Caco-2 (cell line): ENCODE measurements around the gene SLC12A3. TPM values are rescaled to one million over a fixed set of nuclear protein-coding genes. Genes with fewer than 3 reads are reported as not detected.
A peak's percentile ranks its signal among the peaks of the same experiment; 100 is the strongest.

Experiments
- BruUV-seq: library from RNA; stranded (reverse); fragments of 400-500 nt; replicated peaks from 2 replicates; lab custom pipeline; 2021; lab: Mats Ljungman, UMichigan
- CTCF ChIA-PET: fragments of 300-600 bp; sonication (Branson Sonifier 250); formaldehyde crosslinking; loops from one replicate; lab custom pipeline; 2022; ENCODE audit warnings: antibody characterized with exemption; lab: Charles Lee
- POLR2A ChIA-PET: fragments of 300-600 bp; sonication (Branson Sonifier 250); formaldehyde crosslinking; loops from one replicate; lab custom pipeline; 2022; ENCODE audit warnings: antibody characterized with exemption; lab: Charles Lee
- DNase-seq, 2 experiments: peaks; one replicate each; pipeline versions ENCODE4 v3.0.0 to v3.0.0-alpha.2; 2020 to 2022
- H3K27me3 ChIP-seq: replicated peaks from 2 replicates; pipeline ENCODE4 v1.6.0; 2011; ENCODE audit warnings: low read length; ENCODE audit not compliant: control insufficient read depth, insufficient read depth
- H3K36me3 ChIP-seq: 2 replicates; pipeline ENCODE4 v1.5.1; 2011; ENCODE audit warnings: low read length; ENCODE audit not compliant: control insufficient read depth, insufficient read depth
- H3K4me1 ChIP-seq: fragments of 250-450 bp; sonication (Bioruptor Pico); 2 replicates; pipeline ENCODE4 v1.5.1; 2020; ENCODE audit warnings: mild to moderate bottlenecking
- H3K4me3 ChIP-seq: 2 replicates; pipeline ENCODE4 v1.5.1; 2011; ENCODE audit warnings: low read depth, mild to moderate bottlenecking, control low read depth, low read length
- H3K9me3 ChIP-seq: fragments of 250-450 bp; sonication (Bioruptor Pico); 2 replicates; pipeline ENCODE4 v1.5.1; 2020; ENCODE audit warnings: mild to moderate bottlenecking, moderate library complexity
- H3K27ac Mint-ChIP-seq: one replicate; pipeline ENCODE4 v1.8.0; 2022; ENCODE audit warnings: mixed read lengths; ENCODE audit not compliant: unreplicated experiment
- H3K27me3 Mint-ChIP-seq: one replicate; pipeline ENCODE4 v1.8.0; 2022; ENCODE audit warnings: mixed read lengths; ENCODE audit not compliant: insufficient read depth, unreplicated experiment
- H3K36me3 Mint-ChIP-seq: one replicate; pipeline ENCODE4 v1.8.0; 2022; ENCODE audit warnings: mild to moderate bottlenecking, mixed read lengths; ENCODE audit not compliant: insufficient read depth, unreplicated experiment
- H3K4me1 Mint-ChIP-seq: one replicate; pipeline ENCODE4 v1.8.0; 2022; ENCODE audit warnings: low read depth, mixed read lengths; ENCODE audit not compliant: unreplicated experiment
- H3K4me3 Mint-ChIP-seq: one replicate; pipeline ENCODE4 v1.8.0; 2022; ENCODE audit warnings: mild to moderate bottlenecking, moderate library complexity, mixed read lengths; ENCODE audit not compliant: unreplicated experiment
- H3K9me3 Mint-ChIP-seq: one replicate; pipeline ENCODE4 v1.8.0; 2022; ENCODE audit warnings: mixed read lengths; ENCODE audit not compliant: unreplicated experiment
- CTCF ChIP-seq, 2 experiments: fragments of 200-600 bp in 1 of 2; IDR thresholded peaks; 1 replicate in 1 of 2; 2 replicates in 1 of 2; pipeline versions ENCODE4 v1.5.1 to v1.8.0; 2011 to 2022; ENCODE audit warnings: antibody characterized with exemption in 1 of 2, control low read depth in 1 of 2, inconsistent platforms in 1 of 2, low read depth in 1 of 2, low read length in 1 of 2, mild to moderate bottlenecking in 1 of 2, moderate library complexity in 1 of 2; ENCODE audit not compliant: insufficient read depth in 1 of 2, severe bottlenecking in 1 of 2, unreplicated experiment in 1 of 2
- intact Hi-C: fragments of 100-400 bp; cut with micrococcal nuclease; formaldehyde crosslinking; loops from one replicate; pipeline ENCODE4 v1.10.0; 2022; ENCODE audit not compliant: unreplicated experiment
- total RNA-seq: library from RNA; stranded (reverse); gene quantifications from 2 replicates; pipeline ENCODE4 v1.2.3, GENCODE V29; 2022

SLC12A3 gene
- total RNA-seq, 1 experiment from 2014 or later = 0.73 TPM

GRCh38 chr16:56935201-56935600 lies 70.2 kb downstream of the SLC12A3 start:
- no peaks in the 10 kb centered on the region for H3K9me3 Mint-ChIP-seq
- DNase-seq = no peak
- intact Hi-C loops = no loop called here
- POLR2A ChIA-PET = interaction anchor here (0.9 kb wide), 1 partner anchor 16 kb away, joined by 4 read pairs; no protein-coding TSS in a partner anchor
- Histone ChIP-seq H3K36me3 (peaks cover 7% of the 10 kb centered on the region; the same call in 1 of the 2 replicates), H3K27me3 (no peaks in the 10 kb centered on the region), H3K4me1 (peaks cover 27% of the 10 kb centered on the region), H3K4me3 (no peak overlapping the region), H3K9me3 (no peaks in the 10 kb centered on the region)
- TF ChIP-seq CTCF (IDR thresholded peaks at IDR 0.05; ENCODE audit: insufficient read depth in 1 of 2, low read depth in 1 of 2, low read length in 1 of 2, severe bottlenecking in 1 of 2, unreplicated experiment in 1 of 2) = no peak
- H3K36me3 Mint-ChIP-seq = peaks cover 95% of the 10 kb centered on the region
- H3K27me3 Mint-ChIP-seq = no peaks in the 10 kb centered on the region
- peaks cover 18% of the 10 kb centered on the region for H3K4me1 Mint-ChIP-seq
- CTCF ChIA-PET = no interaction called here
- peak overlapping the region; percentile 100 for H3K4me3 Mint-ChIP-seq
- H3K27ac Mint-ChIP-seq = peak overlapping the region; percentile 33
- BruUV-seq = no TSS peak

GRCh38 chr16:56936491-56936890 lies 71.5 kb downstream of the SLC12A3 start:
- POLR2A ChIA-PET = interaction anchor here (0.5 kb wide), 1 partner anchor 18 kb away, joined by 11 read pairs; no protein-coding TSS in a partner anchor
- DNase-seq = no peak
- CTCF ChIA-PET = no interaction called here
- H3K4me1 ChIP-seq = peaks cover 15% of the 10 kb centered on the region
- H3K9me3 Mint-ChIP-seq = no peaks in the 10 kb centered on the region
- no peak for TF ChIP-seq CTCF (IDR thresholded peaks at IDR 0.05; ENCODE audit: insufficient read depth in 1 of 2, low read depth in 1 of 2, low read length in 1 of 2, severe bottlenecking in 1 of 2, unreplicated experiment in 1 of 2)
- H3K27me3 ChIP-seq = no peaks in the 10 kb centered on the region
- no TSS peak for BruUV-seq
- no peak overlapping the region for H3K4me3 ChIP-seq
- peaks cover 100% of the 10 kb centered on the region for H3K36me3 Mint-ChIP-seq
- peak overlapping the region; percentile 88 for H3K27ac Mint-ChIP-seq
- peaks cover 10% of the 10 kb centered on the region; the same call in 1 of the 2 replicates for H3K36me3 ChIP-seq
- H3K27me3 Mint-ChIP-seq = no peaks in the 10 kb centered on the region
- intact Hi-C loops = no loop called here
- H3K9me3 ChIP-seq = no peaks in the 10 kb centered on the region
- peaks cover 18% of the 10 kb centered on the region for H3K4me1 Mint-ChIP-seq
- H3K4me3 Mint-ChIP-seq = peak overlapping the region; percentile 42

- no peak for TF ChIP-seq CTCF (IDR thresholded peaks at IDR 0.05; ENCODE audit: insufficient read depth in 1 of 2, low read depth in 1 of 2, low read length in 1 of 2, severe bottlenecking in 1 of 2, unreplicated experiment in 1 of 2)
- H3K9me3 Mint-ChIP-seq = no peaks in the 10 kb centered on the region
- Histone ChIP-seq H3K9me3 (no peaks in the 10 kb centered on the region), H3K36me3 (peaks cover 12% of the 10 kb centered on the region; the same call in 1 of the 2 replicates), H3K27me3 (no peaks in the 10 kb centered on the region), H3K4me1 (peaks cover 14% of the 10 kb centered on the region), H3K4me3 (no peak overlapping the region)
- CTCF ChIA-PET = no interaction called here
- H3K4me1 Mint-ChIP-seq = peaks cover 18% of the 10 kb centered on the region
- peaks cover 100% of the 10 kb centered on the region for H3K36me3 Mint-ChIP-seq
- peak overlapping the region; percentile 88 for H3K27ac Mint-ChIP-seq
- no peak overlapping the region for H3K4me3 Mint-ChIP-seq
- POLR2A ChIA-PET = interaction anchor here (0.5 kb wide), 1 partner anchor 19 kb away, joined by 11 read pairs; no protein-coding TSS in a partner anchor
- intact Hi-C loops = no loop called here
- no peaks in the 10 kb centered on the region for H3K27me3 Mint-ChIP-seq
- no peak for DNase-seq
- no TSS peak for BruUV-seq
Measured at GRCh38 chr16:56936950-56937349, 71.9 kb downstream of the SLC12A3 start.
